Measurements from ENCODE around the gene TP53RK. TPM values are rescaled to one million over a fixed set of nuclear protein-coding genes. Genes with fewer than 3 reads are reported as not detected.

The TP53RK gene
- total and polyA plus RNA-seq, 2 donors = 13.1 to 22.9 TPM

- 96% methylated on average over 3 of the region's 3 CpGs for WGBS
- no peaks in the 10 kb centered on the region for H3K27me3 ChIP-seq (ENCODE audit: control insufficient read depth in 2 of 2, insufficient read depth in 1 of 2, low read length in 1 of 2)
- H3K27ac ChIP-seq (ENCODE audit: low read depth in 1 of 2, low read length in 1 of 2) = no peak overlapping the region
- no peak for DNase-seq (ENCODE audit: low read depth in 6 of 9, low spot score in 9 of 9)
- no peak overlapping the region for H3K4me3 ChIP-seq (ENCODE audit: low read length in 2 of 2)
- H3K4me1 ChIP-seq (ENCODE audit: control insufficient read depth in 2 of 2, insufficient read depth in 2 of 2, low read length in 2 of 2) = no peaks in the 10 kb centered on the region
- H3K36me3 ChIP-seq (ENCODE audit: control insufficient read depth in 2 of 2, insufficient read depth in 2 of 2, low read length in 1 of 2) = no peaks in the 10 kb centered on the region
- peaks cover 0 to 5% of the 10 kb centered on the region in 2 donors for H3K9me3 ChIP-seq (ENCODE audit: control insufficient read depth in 2 of 2, insufficient read depth in 1 of 2, low read length in 1 of 2)
Observed at GRCh38 chr20:46671866-46672542, 17.2 kb downstream of the TP53RK start.

DNA sequence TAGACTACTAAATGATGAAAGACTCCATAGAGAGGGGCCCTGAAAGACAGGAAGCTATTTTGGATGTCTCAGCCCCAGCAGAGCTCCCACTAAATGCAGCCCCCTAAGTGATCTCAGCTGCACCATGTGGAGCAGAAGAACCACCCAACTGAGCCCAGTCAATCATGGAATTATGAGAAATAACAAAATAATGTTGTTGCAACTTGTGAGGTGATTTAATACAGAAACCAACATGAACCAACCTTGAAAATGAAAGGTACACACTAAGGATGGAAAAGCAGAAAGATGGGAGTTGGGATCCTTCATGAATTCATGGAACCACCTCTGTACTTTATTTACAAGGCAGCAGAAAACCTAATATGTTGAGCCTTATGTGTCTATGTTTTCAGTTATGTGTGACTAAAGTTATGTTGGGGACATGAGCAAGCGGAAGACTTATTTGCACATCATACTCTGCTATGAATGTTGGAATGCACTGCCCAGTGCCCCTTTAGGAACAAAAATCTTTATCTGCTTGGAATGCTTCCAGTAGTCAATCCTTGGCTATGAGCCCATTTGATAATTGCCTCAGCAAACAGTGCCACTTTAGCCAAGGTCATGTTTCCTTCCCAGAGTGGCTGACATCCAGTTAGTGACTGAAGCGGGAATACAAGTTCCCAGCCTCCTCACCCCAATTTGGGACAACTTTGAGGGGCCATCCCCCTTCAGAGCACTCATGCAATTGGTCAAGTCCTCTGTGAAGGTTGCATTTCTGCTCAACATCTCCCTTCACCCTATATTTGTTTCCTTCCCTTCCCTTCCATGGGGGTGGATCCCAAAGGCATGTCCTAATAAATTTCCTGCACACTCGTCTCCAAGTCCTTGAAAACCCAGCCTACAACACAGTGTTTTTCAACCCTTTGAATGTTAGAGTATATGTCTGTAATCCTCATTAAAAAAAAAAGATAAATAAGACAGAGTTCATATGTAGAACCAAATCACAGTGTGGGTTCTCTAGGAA, 18.4 kb downstream of the TP53RK start:
- Histone ChIP-seq H3K27me3 (ENCODE audit: control insufficient read depth in 2 of 2, insufficient read depth in 1 of 2, low read length in 1 of 2) (no peaks in the 10 kb centered on the region), H3K27ac (ENCODE audit: low read depth in 1 of 2, low read length in 1 of 2) (no peak overlapping the region), H3K4me3 (ENCODE audit: low read length in 2 of 2) (no peak overlapping the region), H3K9me3 (ENCODE audit: control insufficient read depth in 2 of 2, insufficient read depth in 1 of 2, low read length in 1 of 2) (peaks cover 0 to 5% of the 10 kb centered on the region in 2 donors), H3K4me1 (ENCODE audit: control insufficient read depth in 2 of 2, insufficient read depth in 2 of 2, low read length in 2 of 2) (no peaks in the 10 kb centered on the region), H3K36me3 (ENCODE audit: control insufficient read depth in 2 of 2, insufficient read depth in 2 of 2, low read length in 1 of 2) (no peaks in the 10 kb centered on the region)
- 96% methylated on average over 3 of the region's 3 CpGs for WGBS
- no peak for DNase-seq (ENCODE audit: low read depth in 6 of 9, low spot score in 9 of 9)

GRCh38 chr20:46670228-46670584, 19.0 kb downstream of the TP53RK start:
- Histone ChIP-seq H3K27me3 (ENCODE audit: control insufficient read depth in 2 of 2, insufficient read depth in 1 of 2, low read length in 1 of 2) (no peaks in the 10 kb centered on the region), H3K36me3 (ENCODE audit: control insufficient read depth in 2 of 2, insufficient read depth in 2 of 2, low read length in 1 of 2) (no peaks in the 10 kb centered on the region), H3K4me3 (ENCODE audit: low read length in 2 of 2) (no peak overlapping the region), H3K4me1 (ENCODE audit: control insufficient read depth in 2 of 2, insufficient read depth in 2 of 2, low read length in 2 of 2) (no peaks in the 10 kb centered on the region), H3K9me3 (ENCODE audit: control insufficient read depth in 2 of 2, insufficient read depth in 1 of 2, low read length in 1 of 2) (peaks cover 0 to 5% of the 10 kb centered on the region in 2 donors), H3K27ac (ENCODE audit: low read depth in 1 of 2, low read length in 1 of 2) (no peak overlapping the region)
- 80% methylated on average over 2 of the region's 2 CpGs for WGBS
- DNase-seq (ENCODE audit: low read depth in 6 of 9, low spot score in 9 of 9) = no peak

DNA sequence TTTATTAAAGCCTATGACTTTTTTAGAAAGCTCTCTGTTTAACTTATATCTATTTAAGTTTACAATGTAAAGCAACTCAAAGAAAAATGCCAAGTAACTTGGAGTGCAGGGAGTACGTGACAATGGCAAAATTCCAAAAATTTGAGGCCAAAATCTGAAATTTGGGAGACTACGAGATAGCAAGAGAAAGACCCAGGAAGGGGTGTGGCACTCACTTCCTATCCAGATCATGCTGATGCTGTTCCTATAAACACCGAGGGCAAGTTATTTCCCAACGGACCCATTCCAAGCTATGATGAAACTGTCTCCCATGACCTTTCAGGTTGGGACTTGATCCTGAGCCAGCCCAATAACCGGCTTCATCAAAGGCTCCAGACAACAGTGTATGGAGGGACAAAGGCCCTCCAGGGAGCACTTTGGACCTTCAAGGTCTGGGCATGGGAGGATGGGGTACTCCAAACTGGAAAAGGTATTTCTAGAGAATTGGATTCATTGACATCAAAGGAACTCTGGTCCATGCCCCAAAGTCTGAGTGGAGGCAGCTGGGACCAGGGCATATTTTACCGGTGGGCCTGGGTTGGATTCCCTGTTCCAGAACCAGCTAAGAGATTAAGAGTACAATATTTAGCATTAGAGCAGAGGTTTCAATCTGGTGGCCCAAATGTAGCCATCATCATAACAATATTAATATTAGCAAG, 22.3 kb downstream of the TP53RK start:
- H3K27me3 ChIP-seq (ENCODE audit: control insufficient read depth in 2 of 2, insufficient read depth in 1 of 2, low read length in 1 of 2) = no peaks in the 10 kb centered on the region
- no peak overlapping the region for H3K27ac ChIP-seq (ENCODE audit: low read depth in 1 of 2, low read length in 1 of 2)
- H3K36me3 ChIP-seq (ENCODE audit: control insufficient read depth in 2 of 2, insufficient read depth in 2 of 2, low read length in 1 of 2) = no peaks in the 10 kb centered on the region
- no peaks in the 10 kb centered on the region for H3K4me1 ChIP-seq (ENCODE audit: control insufficient read depth in 2 of 2, insufficient read depth in 2 of 2, low read length in 2 of 2)
- 96% methylated on average over 6 of the region's 6 CpGs for WGBS
- H3K9me3 ChIP-seq (ENCODE audit: control insufficient read depth in 2 of 2, insufficient read depth in 1 of 2, low read length in 1 of 2) = peaks cover 0 to 5% of the 10 kb centered on the region in 2 donors
- no peak for DNase-seq (ENCODE audit: low read depth in 6 of 9, low spot score in 9 of 9)
- no peak overlapping the region for H3K4me3 ChIP-seq (ENCODE audit: low read length in 2 of 2)

DNA sequence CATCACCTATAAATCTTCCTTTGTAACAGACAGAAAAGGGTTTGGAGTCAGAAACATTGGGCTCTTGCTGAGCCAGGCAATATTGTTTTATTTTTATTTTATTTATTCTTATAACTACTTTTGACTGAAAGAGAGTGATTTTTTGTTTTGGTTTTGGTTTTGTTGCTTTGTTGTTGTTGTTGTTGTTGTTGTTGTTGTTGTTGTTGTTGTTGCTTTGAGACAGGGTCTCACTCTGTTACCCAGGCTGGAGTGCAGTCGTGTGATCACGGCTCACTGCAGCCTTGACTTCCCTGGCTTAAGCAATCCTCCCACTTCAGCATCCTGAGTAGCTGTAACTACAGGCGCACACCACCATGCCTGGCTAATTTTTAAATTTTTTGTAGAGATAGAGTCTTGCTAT, 22.9 kb downstream of the TP53RK start:
- Histone ChIP-seq H3K27ac (ENCODE audit: low read depth in 1 of 2, low read length in 1 of 2) (no peak overlapping the region), H3K9me3 (ENCODE audit: control insufficient read depth in 2 of 2, insufficient read depth in 1 of 2, low read length in 1 of 2) (peaks cover 0 to 5% of the 10 kb centered on the region in 2 donors), H3K27me3 (ENCODE audit: control insufficient read depth in 2 of 2, insufficient read depth in 1 of 2, low read length in 1 of 2) (no peaks in the 10 kb centered on the region), H3K36me3 (ENCODE audit: control insufficient read depth in 2 of 2, insufficient read depth in 2 of 2, low read length in 1 of 2) (no peaks in the 10 kb centered on the region), H3K4me1 (ENCODE audit: control insufficient read depth in 2 of 2, insufficient read depth in 2 of 2, low read length in 2 of 2) (no peaks in the 10 kb centered on the region), H3K4me3 (ENCODE audit: low read length in 2 of 2) (no peak overlapping the region)
- DNase-seq (ENCODE audit: low read depth in 6 of 9, low spot score in 9 of 9) = no peak
- WGBS = 96% methylated on average over 3 of the region's 3 CpGs

DNA sequence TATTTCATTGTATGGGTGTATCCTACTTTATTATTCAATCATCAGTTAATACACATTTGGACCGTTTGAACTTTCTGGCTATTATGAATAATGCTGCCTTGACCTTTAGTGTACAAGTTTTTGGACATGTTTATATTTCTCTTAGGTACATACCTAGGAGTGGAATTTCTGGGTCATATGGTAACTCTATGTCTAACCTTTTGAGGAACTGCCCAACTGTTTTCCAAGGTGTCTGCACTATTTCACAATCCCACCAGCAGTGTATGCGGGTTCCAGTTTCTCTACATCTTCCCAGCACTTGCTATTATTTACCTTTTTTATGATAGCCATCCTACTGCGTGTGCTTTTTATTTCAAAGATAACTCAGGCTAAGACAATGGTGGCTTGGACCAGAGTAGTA, 23.6 kb downstream of the TP53RK start:
- Histone ChIP-seq H3K27ac (ENCODE audit: low read depth in 1 of 2, low read length in 1 of 2) (no peak overlapping the region), H3K36me3 (ENCODE audit: control insufficient read depth in 2 of 2, insufficient read depth in 2 of 2, low read length in 1 of 2) (no peaks in the 10 kb centered on the region), H3K4me1 (ENCODE audit: control insufficient read depth in 2 of 2, insufficient read depth in 2 of 2, low read length in 2 of 2) (no peaks in the 10 kb centered on the region), H3K9me3 (ENCODE audit: control insufficient read depth in 2 of 2, insufficient read depth in 1 of 2, low read length in 1 of 2) (peaks cover 0 to 5% of the 10 kb centered on the region in 2 donors), H3K27me3 (ENCODE audit: control insufficient read depth in 2 of 2, insufficient read depth in 1 of 2, low read length in 1 of 2) (no peaks in the 10 kb centered on the region), H3K4me3 (ENCODE audit: low read length in 2 of 2) (no peak overlapping the region)
- 96% methylated on average over 3 of the region's 3 CpGs for WGBS
- DNase-seq (ENCODE audit: low read depth in 6 of 9, low spot score in 9 of 9) = no peak

- WGBS = 98% methylated on average over 3 of the region's 3 CpGs
- Histone ChIP-seq H3K4me3 (ENCODE audit: low read length in 2 of 2) (no peak overlapping the region), H3K27ac (ENCODE audit: low read depth in 1 of 2, low read length in 1 of 2) (no peak overlapping the region), H3K9me3 (ENCODE audit: control insufficient read depth in 2 of 2, insufficient read depth in 1 of 2, low read length in 1 of 2) (no peaks in the 10 kb centered on the region), H3K4me1 (ENCODE audit: control insufficient read depth in 2 of 2, insufficient read depth in 2 of 2, low read length in 2 of 2) (no peaks in the 10 kb centered on the region), H3K36me3 (ENCODE audit: control insufficient read depth in 2 of 2, insufficient read depth in 2 of 2, low read length in 1 of 2) (no peaks in the 10 kb centered on the region), H3K27me3 (ENCODE audit: control insufficient read depth in 2 of 2, insufficient read depth in 1 of 2, low read length in 1 of 2) (no peaks in the 10 kb centered on the region)
- no peak for DNase-seq (ENCODE audit: low read depth in 6 of 9, low spot score in 9 of 9)
Observed at GRCh38 chr20:46663531-46663930, 25.7 kb downstream of the TP53RK start.

DNA sequence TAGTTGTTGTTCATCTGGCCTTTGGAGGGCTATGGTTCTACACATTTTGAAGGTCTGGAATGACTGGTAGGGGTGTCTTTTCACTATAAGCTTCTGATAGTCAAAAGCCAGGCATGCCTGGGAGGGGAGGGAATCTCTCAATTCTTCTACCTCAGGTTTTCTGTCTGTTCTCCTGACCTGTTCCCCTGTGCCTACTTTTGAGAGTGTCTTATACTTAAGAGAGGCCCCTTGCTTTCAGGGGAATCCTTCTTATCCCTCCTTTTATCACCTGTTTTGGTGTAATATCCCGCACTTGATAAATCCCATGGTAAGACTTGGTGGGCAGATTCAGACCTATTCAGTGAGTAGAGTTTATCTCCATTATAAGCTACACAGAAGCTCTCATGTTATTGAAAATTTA, 27.6 kb downstream of the TP53RK start:
- H3K4me3 ChIP-seq (ENCODE audit: low read length in 2 of 2) = no peak overlapping the region

GRCh38 chr20:46660487-46660886, 28.8 kb downstream of the TP53RK start:
- 93% methylated on average over 4 of the region's 4 CpGs for WGBS
- Histone ChIP-seq H3K36me3 (ENCODE audit: control insufficient read depth in 2 of 2, insufficient read depth in 2 of 2, low read length in 1 of 2) (no peaks in the 10 kb centered on the region), H3K27ac (ENCODE audit: low read depth in 1 of 2, low read length in 1 of 2) (no peak overlapping the region), H3K9me3 (ENCODE audit: control insufficient read depth in 2 of 2, insufficient read depth in 1 of 2, low read length in 1 of 2) (no peaks in the 10 kb centered on the region), H3K4me3 (ENCODE audit: low read length in 2 of 2) (no peak overlapping the region), H3K27me3 (ENCODE audit: control insufficient read depth in 2 of 2, insufficient read depth in 1 of 2, low read length in 1 of 2) (no peaks in the 10 kb centered on the region), H3K4me1 (ENCODE audit: control insufficient read depth in 2 of 2, insufficient read depth in 2 of 2, low read length in 2 of 2) (no peaks in the 10 kb centered on the region)
- DNase-seq (ENCODE audit: low read depth in 6 of 9, low spot score in 9 of 9) = no peak

More for the DNA sequence above, 27.6 kb downstream of the TP53RK start:
- 100% methylated on average over 1 of the region's 1 CpG for WGBS
- H3K4me1 ChIP-seq (ENCODE audit: control insufficient read depth in 2 of 2, insufficient read depth in 2 of 2, low read length in 2 of 2) = no peaks in the 10 kb centered on the region
- DNase-seq (ENCODE audit: low read depth in 6 of 9, low spot score in 9 of 9) = no peak
- no peak overlapping the region for H3K27ac ChIP-seq (ENCODE audit: low read depth in 1 of 2, low read length in 1 of 2)
- no peaks in the 10 kb centered on the region for H3K9me3 ChIP-seq (ENCODE audit: control insufficient read depth in 2 of 2, insufficient read depth in 1 of 2, low read length in 1 of 2)
- no peaks in the 10 kb centered on the region for H3K36me3 ChIP-seq (ENCODE audit: control insufficient read depth in 2 of 2, insufficient read depth in 2 of 2, low read length in 1 of 2)
- H3K27me3 ChIP-seq (ENCODE audit: control insufficient read depth in 2 of 2, insufficient read depth in 1 of 2, low read length in 1 of 2) = no peaks in the 10 kb centered on the region

Data from thymus (tissue), 11 donors.